Gastroesophageal sphincter (tissue), 3 donors: ENCODE measurements around the gene ZBTB22.

Experiments
- POLR2AphosphoS5 ChIP-seq: sonication (generic); formaldehyde crosslinking; IDR thresholded peaks from one replicate; pipeline ENCODE4 v1.6.1; 2017; ENCODE audit warnings: antibody characterized with exemption
- TF ChIP-seq, protein P1 (sequence below), 4 experiments: fragments of 200-600 bp in 2 of 4; fragments of 450-650 bp in 2 of 4; sonication (generic) in 1 of 4; IDR thresholded peaks; one replicate each; pipeline ENCODE4 v1.5.1; 2017 to 2019; ENCODE audit warnings: antibody characterized with exemption in 4 of 4, mild to moderate bottlenecking in 2 of 4, moderate library complexity in 2 of 4

DNA sequence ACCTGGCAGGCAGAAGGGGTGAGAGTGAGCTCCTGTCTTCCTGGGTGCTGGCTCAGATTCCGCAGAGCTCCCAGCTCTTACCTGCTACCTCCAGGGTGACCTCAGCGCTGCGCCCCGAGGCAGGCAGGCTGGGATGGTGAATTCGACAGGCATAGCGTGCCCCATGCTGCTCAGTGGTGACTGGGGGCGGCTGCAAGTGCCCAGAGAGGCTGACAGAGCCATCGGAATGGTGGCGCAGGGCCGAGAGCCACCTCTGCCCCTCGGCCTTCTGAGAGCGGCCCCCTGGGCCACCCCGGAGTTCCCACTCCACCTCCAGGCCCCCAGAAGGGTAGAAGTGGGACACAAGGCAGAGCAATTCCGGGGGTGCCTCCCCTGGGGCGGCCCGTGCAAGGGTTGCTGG lies 13.3 kb downstream of the ZBTB22 start:
- TF ChIP-seq, protein P1, sequence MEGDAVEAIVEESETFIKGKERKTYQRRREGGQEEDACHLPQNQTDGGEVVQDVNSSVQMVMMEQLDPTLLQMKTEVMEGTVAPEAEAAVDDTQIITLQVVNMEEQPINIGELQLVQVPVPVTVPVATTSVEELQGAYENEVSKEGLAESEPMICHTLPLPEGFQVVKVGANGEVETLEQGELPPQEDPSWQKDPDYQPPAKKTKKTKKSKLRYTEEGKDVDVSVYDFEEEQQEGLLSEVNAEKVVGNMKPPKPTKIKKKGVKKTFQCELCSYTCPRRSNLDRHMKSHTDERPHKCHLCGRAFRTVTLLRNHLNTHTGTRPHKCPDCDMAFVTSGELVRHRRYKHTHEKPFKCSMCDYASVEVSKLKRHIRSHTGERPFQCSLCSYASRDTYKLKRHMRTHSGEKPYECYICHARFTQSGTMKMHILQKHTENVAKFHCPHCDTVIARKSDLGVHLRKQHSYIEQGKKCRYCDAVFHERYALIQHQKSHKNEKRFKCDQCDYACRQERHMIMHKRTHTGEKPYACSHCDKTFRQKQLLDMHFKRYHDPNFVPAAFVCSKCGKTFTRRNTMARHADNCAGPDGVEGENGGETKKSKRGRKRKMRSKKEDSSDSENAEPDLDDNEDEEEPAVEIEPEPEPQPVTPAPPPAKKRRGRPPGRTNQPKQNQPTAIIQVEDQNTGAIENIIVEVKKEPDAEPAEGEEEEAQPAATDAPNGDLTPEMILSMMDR (IDR thresholded peaks at IDR 0.05), result no peak
- no peak for TF ChIP-seq POLR2AphosphoS5
